IMR-90 (cell line): ENCODE data around the gene MRE11. TPM values are rescaled to one million over a fixed set of nuclear protein-coding genes. Genes with fewer than 3 reads are reported as not detected.
A peak's percentile ranks its signal among the peaks of the same experiment; 100 is the strongest.

ENCODE experiments used
- ATAC-seq: fragments of 200-7000 bp; cut with Tn5 transposase; 2 replicates; pipeline ENCODE4 v1.9.1; 2020; ENCODE audit warnings: low read depth, mild to moderate bottlenecking, moderate library complexity
- BruUV-seq: library from RNA; stranded (reverse); fragments of 400-500 nt; replicated peaks from 2 replicates; lab custom pipeline; 2021; lab: Mats Ljungman, UMichigan
- CTCF ChIA-PET: fragments of 300-600 bp; formaldehyde crosslinking; extraction: SDS; loops from one replicate; lab custom pipeline; 2021; ENCODE audit warnings: antibody characterized with exemption; lab: Yijun Ruan, JAX
- POLR2A ChIA-PET: fragments of 300-600 bp; sonication (Branson Sonifier 250); formaldehyde crosslinking; loops from one replicate; lab custom pipeline; 2022; ENCODE audit warnings: antibody characterized with exemption; ENCODE audit not compliant: unreplicated experiment; lab: Charles Lee
- DNase-seq: peaks from one replicate; pipeline ENCODE4 v3.0.0; 2013
- H2AFZ ChIP-seq: replicated peaks from 2 replicates; pipeline ENCODE3; 2013; ENCODE audit warnings: low read length, mild to moderate bottlenecking; ENCODE audit not compliant: poor library complexity
- H2AK5ac ChIP-seq: 2 replicates; pipeline ENCODE4 v1.6.1; 2013; ENCODE audit warnings: low read depth, low read length, inconsistent platforms
- H2AK9ac ChIP-seq: replicated peaks from 2 replicates; pipeline ENCODE3; 2013; ENCODE audit warnings: mild to moderate bottlenecking, low read depth, low read length, moderate library complexity; ENCODE audit not compliant: poor library complexity
- H2BK120ac ChIP-seq: 2 replicates; pipeline ENCODE4 v1.6.1; 2013; ENCODE audit warnings: low read depth, low read length, inconsistent platforms
- H2BK15ac ChIP-seq: 3 replicates; pipeline ENCODE4 v1.6.1; 2013; ENCODE audit warnings: low read depth, low read length, inconsistent platforms
- H2BK20ac ChIP-seq: 2 replicates; pipeline ENCODE4 v1.6.1; 2013; ENCODE audit warnings: low read depth, mild to moderate bottlenecking, inconsistent platforms, low read length, moderate library complexity
- H2BK5ac ChIP-seq: 2 replicates; pipeline ENCODE4 v1.6.1; 2013; ENCODE audit warnings: mild to moderate bottlenecking, low read depth, low read length, inconsistent platforms; ENCODE audit not compliant: poor library complexity, severe bottlenecking
- H3K14ac ChIP-seq: replicated peaks from 2 replicates; pipeline ENCODE4 v1.6.1; 2013; ENCODE audit warnings: low read depth, low read length, inconsistent platforms
- H3K18ac ChIP-seq: 2 replicates; pipeline ENCODE4 v1.6.1; 2013; ENCODE audit warnings: low read depth, low read length, control low read depth
- H3K23ac ChIP-seq: 2 replicates; pipeline ENCODE4 v1.6.1; 2013; ENCODE audit warnings: low read depth, low read length, inconsistent platforms
- H3K27ac ChIP-seq: 2 replicates; pipeline ENCODE4 v1.5.1; 2013; ENCODE audit warnings: mild to moderate bottlenecking, control low read depth, low read length; ENCODE audit not compliant: insufficient read depth
- H3K27me3 ChIP-seq: 2 replicates; pipeline ENCODE4 v1.6.1; 2013; ENCODE audit warnings: low read length; ENCODE audit not compliant: control insufficient read depth, insufficient read depth
- H3K36me3 ChIP-seq: 2 replicates; pipeline ENCODE4 v1.6.1; 2013; ENCODE audit warnings: low read length, mixed read lengths; ENCODE audit not compliant: control insufficient read depth, insufficient read depth
- H3K4ac ChIP-seq: 2 replicates; pipeline ENCODE4 v1.6.1; 2013; ENCODE audit warnings: low read depth, low read length, inconsistent platforms
- H3K4me1 ChIP-seq: 2 replicates; pipeline ENCODE4 v1.6.1; 2013; ENCODE audit warnings: low read length, mixed read lengths; ENCODE audit not compliant: control insufficient read depth, insufficient read depth
- H3K4me2 ChIP-seq: 2 replicates; pipeline ENCODE4 v1.6.1; 2013; ENCODE audit warnings: low read depth, mild to moderate bottlenecking, control low read depth, low read length, moderate library complexity
- H3K4me3 ChIP-seq: 2 replicates; pipeline ENCODE4 v1.5.1; 2013; ENCODE audit warnings: low read depth, mild to moderate bottlenecking, control low read depth, low read length, moderate library complexity; ENCODE audit not compliant: insufficient read depth
- H3K56ac ChIP-seq: 2 replicates; pipeline ENCODE4 v1.6.1; 2013; ENCODE audit warnings: low read length, inconsistent platforms; ENCODE audit not compliant: insufficient read depth; ENCODE audit errors: extremely low read depth
- H3K79me1 ChIP-seq, 2 experiments: 2 replicates each; pipeline ENCODE4 v1.6.1; 2013; ENCODE audit warnings: low read length in 2 of 2, inconsistent platforms in 1 of 2, low read depth in 1 of 2
- H3K9ac ChIP-seq: 2 replicates; pipeline ENCODE4 v1.6.1; 2013; ENCODE audit warnings: low read depth, low read length, control low read depth
- H3K9me1 ChIP-seq: 2 replicates; pipeline ENCODE4 v1.6.1; 2013; ENCODE audit warnings: low read length, inconsistent platforms; ENCODE audit not compliant: insufficient read depth
- H3K9me3 ChIP-seq: 2 replicates; pipeline ENCODE4 v1.6.1; 2013; ENCODE audit warnings: low read length; ENCODE audit not compliant: control insufficient read depth, insufficient read depth
- H4K20me1 ChIP-seq: 2 replicates; pipeline ENCODE4 v1.6.1; 2013; ENCODE audit warnings: low read length, inconsistent platforms; ENCODE audit not compliant: insufficient read depth
- H4K5ac ChIP-seq: 2 replicates; pipeline ENCODE4 v1.6.1; 2013; ENCODE audit warnings: mild to moderate bottlenecking, low read depth, low read length, control low read depth
- H4K8ac ChIP-seq, 2 experiments: 2 replicates each; pipeline ENCODE4 v1.6.1; 2013; ENCODE audit warnings: low read depth in 2 of 2, low read length in 2 of 2, control low read depth in 1 of 2, inconsistent platforms in 1 of 2
- H4K91ac ChIP-seq: 2 replicates; pipeline ENCODE4 v1.6.1; 2013; ENCODE audit warnings: low read depth, low read length, inconsistent platforms; ENCODE audit not compliant: insufficient read depth
- BHLHE40 ChIP-seq: fragments of 150-350 bp; IDR thresholded peaks from 2 replicates; pipeline ENCODE4 v1.6.1; 2016; ENCODE audit warnings: mild to moderate bottlenecking, low read depth, low read length
- CEBPB ChIP-seq: IDR thresholded peaks from 2 replicates; pipeline ENCODE4 v1.6.1; 2012; ENCODE audit warnings: low read depth, low read length, improper control_type of control experiment
- CHD1 ChIP-seq: IDR thresholded peaks from 2 replicates; pipeline ENCODE4 v1.6.1; 2012; ENCODE audit warnings: low read depth, low read length, improper control_type of control experiment
- ELK1 ChIP-seq: fragments of 150-350 bp; IDR thresholded peaks from 2 replicates; pipeline ENCODE4 v1.6.1; 2016; ENCODE audit warnings: low read depth, mild to moderate bottlenecking, low read length, moderate library complexity, borderline replicate concordance
- FOS ChIP-seq: fragments of 150-350 bp; IDR thresholded peaks from 2 replicates; pipeline ENCODE4 v1.6.1; 2016; ENCODE audit warnings: low read depth, low read length
- MAFK ChIP-seq: IDR thresholded peaks from 2 replicates; pipeline ENCODE4 v1.6.1; 2012; ENCODE audit warnings: low read depth, low read length, improper control_type of control experiment
- MAZ ChIP-seq: IDR thresholded peaks from 2 replicates; pipeline ENCODE4 v1.6.1; 2012; ENCODE audit warnings: low read depth, mild to moderate bottlenecking, low read length, improper control_type of control experiment, moderate library complexity, borderline replicate concordance
- MXI1 ChIP-seq: IDR thresholded peaks from 2 replicates; pipeline ENCODE4 v1.6.1; 2012; ENCODE audit warnings: low read depth, mild to moderate bottlenecking, low read length, moderate library complexity, borderline replicate concordance
- NFE2L2 ChIP-seq: fragments of 150-350 bp; IDR thresholded peaks from 2 replicates; pipeline ENCODE4 v1.6.1; 2016; ENCODE audit warnings: low read depth, mild to moderate bottlenecking, low read length
- POLR2A ChIP-seq: IDR thresholded peaks from 2 replicates; pipeline ENCODE4 v1.6.1; 2012; ENCODE audit warnings: mild to moderate bottlenecking, low read depth, low read length
- RAD21 ChIP-seq: IDR thresholded peaks from 2 replicates; pipeline ENCODE4 v1.6.1; 2012; ENCODE audit warnings: low read length, improper control_type of control experiment
- RCOR1 ChIP-seq: IDR thresholded peaks from 2 replicates; pipeline ENCODE4 v1.6.1; 2012; ENCODE audit warnings: mild to moderate bottlenecking, low read length, improper control_type of control experiment; ENCODE audit not compliant: insufficient replicate concordance
- RFX5 ChIP-seq: IDR thresholded peaks from 2 replicates; pipeline ENCODE4 v1.8.0; 2012; ENCODE audit warnings: low read depth, mild to moderate bottlenecking, low read length, moderate library complexity
- SMC3 ChIP-seq: fragments of 150-350 bp; IDR thresholded peaks from 2 replicates; pipeline ENCODE4 v1.6.1; 2016; ENCODE audit warnings: low read depth, mild to moderate bottlenecking, antibody characterized with exemption, low read length, moderate library complexity
- WGBS, 2 experiments: methylation state at CpG; one replicate each; pipeline versions ENCODE4 v1.1.5 to v1.1.7; 2013; ENCODE audit warnings: missing lambda C conversion rate in 2 of 2; ENCODE audit not compliant: insufficient read length in 1 of 2; ENCODE audit errors: extremely low coverage in 2 of 2; 5-methylcytosine and 5-hydroxymethylcytosine counted together
- dilution Hi-C: fragments of 300-500 bp; cut with HindIII; formaldehyde crosslinking; loops from one replicate; pipeline ENCODE4 v1.14.3; 2018; ENCODE audit warnings: low sequenced_read_pairs; ENCODE audit not compliant: unreplicated experiment
- in situ Hi-C: fragments of 300-500 bp; cut with MboI; formaldehyde crosslinking; loops from 3 replicates; pipeline ENCODE4 v1.14.3; 2019; ENCODE audit warnings: low sequenced_read_pairs, inconsistent platforms, mixed read lengths
- intact Hi-C: fragments of 100-400 bp; cut with micrococcal nuclease; formaldehyde crosslinking; loops from 2 replicates; pipeline ENCODE4 v1.10.0; 2022
- polyA plus RNA-seq, 3 experiments: library from polyadenylated mRNA; depleted of rRNA; stranded (reverse); fragments of >200 nt; gene quantifications; 2 replicates each; pipeline ENCODE4 v1.2.3, GENCODE V29; 2012; ENCODE audit warnings: low replicate concordance in 1 of 3
- total RNA-seq: library from RNA; depleted of rRNA; stranded (reverse); fragments of >200 nt; gene quantifications from 2 replicates; pipeline ENCODE4 v1.2.3, GENCODE V29; 2012
- TF ChIP-seq, protein P1 (sequence below): conservative IDR thresholded peaks from 2 replicates; pipeline ENCODE4 v1.5.1; 2012; ENCODE audit warnings: mild to moderate bottlenecking, low read depth, low read length, improper control_type of control experiment
- TF ChIP-seq, protein P2 (sequence below): fragments of 150-350 bp; IDR thresholded peaks from 2 replicates; pipeline ENCODE4 v1.6.1; 2017; ENCODE audit warnings: mild to moderate bottlenecking, antibody characterized with exemption, low read length, low read depth

Gene MRE11
- total and polyA plus RNA-seq, 2 of the 4 experiments (the other 2 are of a cell fraction): 9.0 to 15.6 TPM

DNA sequence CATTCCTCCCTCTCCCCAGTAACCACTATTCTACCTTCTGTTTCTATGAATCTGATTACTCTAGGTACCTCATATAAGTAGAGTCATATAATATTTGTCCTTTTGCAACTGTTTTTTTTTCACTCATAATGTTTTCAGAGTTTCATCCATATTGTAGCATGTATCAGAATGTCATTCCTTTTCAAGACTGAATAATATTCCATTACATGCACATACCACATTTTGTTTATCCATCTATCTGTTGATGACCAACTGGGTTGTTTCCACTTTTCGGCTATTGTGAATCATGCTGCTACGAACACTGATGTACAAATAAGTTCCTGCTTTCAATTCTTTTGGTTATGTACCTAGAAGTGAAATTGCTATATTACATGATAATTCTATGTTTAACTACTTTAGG lies 40.7 kb downstream of the MRE11 start:
- POLR2A ChIA-PET: no interaction called here

More for the DNA sequence above, 40.7 kb downstream of the MRE11 start:
- no peak overlapping the region for H3K9ac ChIP-seq
- H2BK120ac ChIP-seq: no peak overlapping the region
- H3K23ac ChIP-seq: no peak overlapping the region
- no peak overlapping the region for H2AK9ac ChIP-seq
- dilution Hi-C loops (no loop called here), intact Hi-C loops (no loop called here), in situ Hi-C loops (no loop called here)
- no peak overlapping the region for H3K4me3 ChIP-seq
- H2BK5ac ChIP-seq: peak overlapping the region; percentile 30
- BruUV-seq: no TSS peak
- H3K56ac ChIP-seq: no peak overlapping the region
- peaks cover 2% of the 10 kb centered on the region; the same call in 1 of the 2 replicates for H3K4me1 ChIP-seq
- H3K36me3 ChIP-seq: no peaks in the 10 kb centered on the region
- H3K18ac ChIP-seq: no peak overlapping the region
- WGBS, 2 experiments: no CpG with 5 or more reads among the region's 2 CpGs
- H2AFZ ChIP-seq: no peak overlapping the region
- no peak overlapping the region for H2BK15ac ChIP-seq
- CTCF ChIA-PET: no interaction called here
- no peak overlapping the region for H3K14ac ChIP-seq
- no peaks in the 10 kb centered on the region for H3K79me1 ChIP-seq
- H3K27ac ChIP-seq: no peak overlapping the region
- no peak overlapping the region for H4K91ac ChIP-seq
- H3K9me3 ChIP-seq: no peaks in the 10 kb centered on the region
- no peak overlapping the region for H4K5ac ChIP-seq
- ATAC-seq (no peak), DNase-seq (no peak)
- no peaks in the 10 kb centered on the region for H3K27me3 ChIP-seq
- H3K9me1 ChIP-seq: no peaks in the 10 kb centered on the region; the same call in 1 of the 2 replicates
- H2BK20ac ChIP-seq: no peak overlapping the region
- no peak overlapping the region for H2AK5ac ChIP-seq
- TF ChIP-seq ELK1 (no peak), RCOR1 (no peak), MAZ (no peak), BHLHE40 (no peak), POLR2A (no peak), RFX5 (no peak), SMC3 (no peak), NFE2L2 (no peak), CEBPB (no peak), CHD1 (no peak), FOS (no peak), MXI1 (no peak), MAFK (no peak), RAD21 (no peak)
- TF ChIP-seq, protein P1, sequence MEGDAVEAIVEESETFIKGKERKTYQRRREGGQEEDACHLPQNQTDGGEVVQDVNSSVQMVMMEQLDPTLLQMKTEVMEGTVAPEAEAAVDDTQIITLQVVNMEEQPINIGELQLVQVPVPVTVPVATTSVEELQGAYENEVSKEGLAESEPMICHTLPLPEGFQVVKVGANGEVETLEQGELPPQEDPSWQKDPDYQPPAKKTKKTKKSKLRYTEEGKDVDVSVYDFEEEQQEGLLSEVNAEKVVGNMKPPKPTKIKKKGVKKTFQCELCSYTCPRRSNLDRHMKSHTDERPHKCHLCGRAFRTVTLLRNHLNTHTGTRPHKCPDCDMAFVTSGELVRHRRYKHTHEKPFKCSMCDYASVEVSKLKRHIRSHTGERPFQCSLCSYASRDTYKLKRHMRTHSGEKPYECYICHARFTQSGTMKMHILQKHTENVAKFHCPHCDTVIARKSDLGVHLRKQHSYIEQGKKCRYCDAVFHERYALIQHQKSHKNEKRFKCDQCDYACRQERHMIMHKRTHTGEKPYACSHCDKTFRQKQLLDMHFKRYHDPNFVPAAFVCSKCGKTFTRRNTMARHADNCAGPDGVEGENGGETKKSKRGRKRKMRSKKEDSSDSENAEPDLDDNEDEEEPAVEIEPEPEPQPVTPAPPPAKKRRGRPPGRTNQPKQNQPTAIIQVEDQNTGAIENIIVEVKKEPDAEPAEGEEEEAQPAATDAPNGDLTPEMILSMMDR: no peak
- TF ChIP-seq, protein P2, sequence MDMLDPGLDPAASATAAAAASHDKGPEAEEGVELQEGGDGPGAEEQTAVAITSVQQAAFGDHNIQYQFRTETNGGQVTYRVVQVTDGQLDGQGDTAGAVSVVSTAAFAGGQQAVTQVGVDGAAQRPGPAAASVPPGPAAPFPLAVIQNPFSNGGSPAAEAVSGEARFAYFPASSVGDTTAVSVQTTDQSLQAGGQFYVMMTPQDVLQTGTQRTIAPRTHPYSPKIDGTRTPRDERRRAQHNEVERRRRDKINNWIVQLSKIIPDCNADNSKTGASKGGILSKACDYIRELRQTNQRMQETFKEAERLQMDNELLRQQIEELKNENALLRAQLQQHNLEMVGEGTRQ: no peak
- no peak overlapping the region for H3K4me2 ChIP-seq
- H4K20me1 ChIP-seq: no peaks in the 10 kb centered on the region
- H4K8ac ChIP-seq: no peak overlapping the region
- no peak overlapping the region for H3K4ac ChIP-seq
